GM12874 (cell line): Measurements from ENCODE around the gene ITGAE.

ENCODE experiments used
- CTCF ChIP-seq: IDR thresholded peaks from 2 replicates; pipeline ENCODE4 v1.5.1; 2011; ENCODE audit warnings: low read depth, mild to moderate bottlenecking, control low read depth, low read length, moderate library complexity; ENCODE audit not compliant: insufficient read depth

ITGAE gene

GRCh38 chr17:3724378-3725077 lies 76.5 kb downstream of the ITGAE start:
- no peak for TF ChIP-seq CTCF

GRCh38 chr17:3723556-3724377 lies 77.2 kb downstream of the ITGAE start, which contains the start of gene HASPIN:
TSS of gene HASPIN (plus strand) at chr17:3723903. CDS start at chr17:3723936, 33 bp downstream.
- peak; percentile 22; the same call in 1 of the 2 replicates for TF ChIP-seq CTCF

- TF ChIP-seq CTCF = no peak
These were observed 77.8 kb downstream of the ITGAE start for GRCh38 chr17:3723188-3723555.

GRCh38 chr17:3722716-3723115 lies 78.3 kb downstream of the ITGAE start:
- no peak for TF ChIP-seq CTCF

- no peak for TF ChIP-seq CTCF
These were observed 81.7 kb downstream of the ITGAE start for GRCh38 chr17:3719265-3719664.

- TF ChIP-seq CTCF = no peak
These were observed 82.8 kb downstream of the ITGAE start for GRCh38 chr17:3718201-3718600.

- no peak for TF ChIP-seq CTCF
These were observed 85.7 kb downstream of the ITGAE start for GRCh38 chr17:3715296-3715695.
